HL-60 (cell line): ENCODE results near the gene CD300H.

Experiments
- DNase-seq, 2 experiments: peaks; one replicate each; pipeline ENCODE4 v3.0.0-alpha.2; 2010 to 2020; ENCODE audit warnings: low read depth in 1 of 2, low spot score in 1 of 2
- H3K27ac ChIP-seq: fragments of 250-450 bp; sonication (Bioruptor Pico); replicated peaks from 2 replicates; pipeline ENCODE4 v1.5.1; 2020; ENCODE audit warnings: mild to moderate bottlenecking, moderate library complexity
- H3K27me3 ChIP-seq: fragments of 250-450 bp; sonication (Bioruptor Pico); 2 replicates; pipeline ENCODE4 v1.5.1; 2021; ENCODE audit warnings: mild to moderate bottlenecking, moderate library complexity; ENCODE audit not compliant: insufficient read depth, poor library complexity, severe bottlenecking
- H3K4me3 ChIP-seq: replicated peaks from 2 replicates; pipeline ENCODE4 v1.5.1; 2011; ENCODE audit warnings: mild to moderate bottlenecking, control low read depth, low read length; ENCODE audit not compliant: insufficient read depth
- CTCF ChIP-seq: IDR thresholded peaks from one replicate; pipeline ENCODE4 v1.5.1; 2011; ENCODE audit warnings: low read length, control low read depth, inconsistent platforms; ENCODE audit not compliant: insufficient read depth
- GABPA ChIP-seq: IDR thresholded peaks from 2 replicates; pipeline ENCODE4 v1.6.1; 2012; ENCODE audit warnings: low read depth
- POLR2AphosphoS5 ChIP-seq: IDR thresholded peaks from 2 replicates; pipeline ENCODE4 v1.6.1; 2012; ENCODE audit warnings: low read depth
- REST ChIP-seq: IDR thresholded peaks from 2 replicates; pipeline ENCODE4 v1.6.1; 2012; ENCODE audit warnings: low read depth; ENCODE audit not compliant: insufficient replicate concordance
- SPI1 ChIP-seq: IDR thresholded peaks from 2 replicates; pipeline ENCODE4 v1.6.1; 2012; ENCODE audit warnings: low read depth, mild to moderate bottlenecking, borderline replicate concordance

CD300H gene

GRCh38 chr17:74543891-74544760, 23.2 kb downstream of the CD300H start:
- no peak for DNase-seq
- no peak overlapping the region for H3K27ac ChIP-seq
- no peak for TF ChIP-seq SPI1
- TF ChIP-seq GABPA, result no peak
- TF ChIP-seq CTCF, result no peak
- no peak for TF ChIP-seq REST
- H3K4me3 ChIP-seq, result no peak overlapping the region
- H3K27me3 ChIP-seq, result no peaks in the 10 kb centered on the region

- TF ChIP-seq GABPA, result no peak
- TF ChIP-seq CTCF, result no peak
- TF ChIP-seq SPI1, result no peak
- TF ChIP-seq POLR2AphosphoS5, result no peak
- TF ChIP-seq REST, result no peak
- H3K4me3 ChIP-seq, result no peak overlapping the region
- no peaks in the 10 kb centered on the region for H3K27me3 ChIP-seq
- DNase-seq, result no peak
- no peak overlapping the region for H3K27ac ChIP-seq
Measured at GRCh38 chr17:74543406-74543805, 23.9 kb downstream of the CD300H start.

GRCh38 chr17:74542727-74543383, 24.5 kb downstream of the CD300H start:
- H3K27ac ChIP-seq, result no peak overlapping the region
- H3K27me3 ChIP-seq, result no peaks in the 10 kb centered on the region
- TF ChIP-seq SPI1 (no peak), POLR2AphosphoS5 (no peak), REST (no peak), CTCF (no peak), GABPA (no peak)
- DNase-seq, result no peak
- no peak overlapping the region for H3K4me3 ChIP-seq
